ENCODE data around the gene ALDH16A1. TPM values are rescaled to one million over a fixed set of nuclear protein-coding genes. Genes with fewer than 3 reads are reported as not detected.
A peak's percentile ranks its signal among the peaks of the same experiment; 100 is the strongest.

The ALDH16A1 gene
- total RNA-seq, 4 donors from 2014 or later = 8.0 to 12.6 (median 9.9) TPM

- Histone ChIP-seq H3K27me3 (no peaks in the 10 kb centered on the region), H3K9me3 (no peaks in the 10 kb centered on the region), H3K27ac (peak overlapping the region; percentile 87 to 98 (median 94)), H3K4me1 (peaks cover 21 to 29% of the 10 kb centered on the region in 2 donors), H3K36me3 (peaks cover 0 to 38% of the 10 kb centered on the region in 2 donors), H3K4me3 (peak overlapping the region in 3 of 4 donors; percentile 84 to 96 (median 95))
- TF ChIP-seq POLR2A (IDR thresholded peaks at IDR 0.05) = no peak
- no peak for TF ChIP-seq CTCF (IDR thresholded peaks at IDR 0.05 in 4 of 5, conservative IDR thresholded peaks at IDR 0.05 in 1 of 5)
- no peak for ATAC-seq
- DNase-seq = no peak
- in situ Hi-C loops (cut with MboI; ENCODE audit: low sequenced_read_pairs in 4 of 4) = no loop called here
- intact Hi-C loops (cut with DNase I; ENCODE audit: low total_unique reads) = no loop called here
Observed at GRCh38 chr19:49489601-49490167, 36.7 kb downstream of the ALDH16A1 start.

- TF ChIP-seq CTCF (IDR thresholded peaks at IDR 0.05 in 4 of 5, conservative IDR thresholded peaks at IDR 0.05 in 1 of 5) (no peak), POLR2A (IDR thresholded peaks at IDR 0.05) (no peak)
- Histone ChIP-seq H3K27ac (peak overlapping the region; percentile 87 to 98 (median 94)), H3K9me3 (no peaks in the 10 kb centered on the region), H3K36me3 (peaks cover 0 to 38% of the 10 kb centered on the region in 2 donors), H3K4me1 (peaks cover 26 to 32% of the 10 kb centered on the region in 2 donors), H3K27me3 (no peaks in the 10 kb centered on the region), H3K4me3 (no peak overlapping the region)
- in situ Hi-C loops (cut with MboI; ENCODE audit: low sequenced_read_pairs in 4 of 4) = no loop called here
- DNase-seq (no peak), ATAC-seq (no peak)
- intact Hi-C loops (cut with DNase I; ENCODE audit: low total_unique reads) = no loop called here
Observed at GRCh38 chr19:49490287-49491029, 37.4 kb downstream of the ALDH16A1 start.

GRCh38 chr19:49491030-49491803 is 38.2 kb downstream of the ALDH16A1 start:
- H3K27ac ChIP-seq = peak overlapping the region in 1 of 4 donors; percentile 96
- no peak for DNase-seq
- intact Hi-C loops (cut with DNase I; ENCODE audit: low total_unique reads) (no loop called here), in situ Hi-C loops (cut with MboI; ENCODE audit: low sequenced_read_pairs in 4 of 4) (no loop called here)
- peaks cover 0 to 38% of the 10 kb centered on the region in 2 donors for H3K36me3 ChIP-seq
- H3K27me3 ChIP-seq = no peaks in the 10 kb centered on the region
- TF ChIP-seq CTCF (IDR thresholded peaks at IDR 0.05 in 4 of 5, conservative IDR thresholded peaks at IDR 0.05 in 1 of 5) (no peak), POLR2A (IDR thresholded peaks at IDR 0.05) (no peak)
- peaks cover 28 to 34% of the 10 kb centered on the region in 2 donors for H3K4me1 ChIP-seq
- H3K4me3 ChIP-seq = no peak overlapping the region
- no peak for ATAC-seq
- no peaks in the 10 kb centered on the region for H3K9me3 ChIP-seq

- Histone ChIP-seq H3K36me3 (peaks cover 0 to 38% of the 10 kb centered on the region in 2 donors), H3K4me1 (peaks cover 24 to 32% of the 10 kb centered on the region in 2 donors)
Observed at GRCh38 chr19:49491804-49492572, 39.0 kb downstream of the ALDH16A1 start.

More at GRCh38 chr19:49491804-49492572, 39.0 kb downstream of the ALDH16A1 start:
- in situ Hi-C loops (cut with MboI; ENCODE audit: low sequenced_read_pairs in 4 of 4) = no loop called here
- no peaks in the 10 kb centered on the region for H3K27me3 ChIP-seq
- peak overlapping the region in 1 of 4 donors; percentile 44 for H3K27ac ChIP-seq
- DNase-seq (no peak), ATAC-seq (no peak)
- H3K4me3 ChIP-seq = no peak overlapping the region
- TF ChIP-seq POLR2A (IDR thresholded peaks at IDR 0.05) = no peak
- TF ChIP-seq CTCF (IDR thresholded peaks at IDR 0.05 in 4 of 5, conservative IDR thresholded peaks at IDR 0.05 in 1 of 5) = no peak
- intact Hi-C loops (cut with DNase I; ENCODE audit: low total_unique reads) = no loop called here
- no peaks in the 10 kb centered on the region for H3K9me3 ChIP-seq

All from gastrocnemius medialis (tissue), 4 donors.